Skeletal muscle satellite cell (primary cell): ENCODE results near the gene MYO18B.

Source experiments
- H3K27me3 ChIP-seq: 2 replicates; pipeline ENCODE4 v1.7.0; 2013; ENCODE audit warnings: low read length; ENCODE audit not compliant: control insufficient read depth, insufficient read depth
- H3K36me3 ChIP-seq: 2 replicates; pipeline ENCODE4 v1.7.0; 2013; ENCODE audit warnings: mild to moderate bottlenecking, control low read depth, low read length; ENCODE audit not compliant: insufficient read depth
- H3K4me1 ChIP-seq: 2 replicates; pipeline ENCODE4 v1.7.0; 2013; ENCODE audit warnings: low read length; ENCODE audit not compliant: control insufficient read depth, insufficient read depth
- H3K4me2 ChIP-seq: 2 replicates; pipeline ENCODE4 v1.7.0; 2013; ENCODE audit warnings: mild to moderate bottlenecking, low read length
- H3K4me3 ChIP-seq: 2 replicates; pipeline ENCODE4 v1.7.0; 2013; ENCODE audit warnings: low read length
- H3K9ac ChIP-seq: 2 replicates; pipeline ENCODE4 v1.7.0; 2013; ENCODE audit warnings: mild to moderate bottlenecking, low read depth, low read length, moderate library complexity
- H3K9me3 ChIP-seq: replicated peaks from 2 replicates; pipeline ENCODE4 v1.7.0; 2013; ENCODE audit warnings: mild to moderate bottlenecking, control low read depth, low read length

MYO18B gene

GRCh38 chr22:25765016-25765367 is 23.0 kb downstream of the MYO18B start:
- Histone ChIP-seq H3K9me3 (peaks cover 9% of the 10 kb centered on the region), H3K4me3 (no peak overlapping the region), H3K4me1 (peaks cover 26% of the 10 kb centered on the region), H3K36me3 (peaks cover 88% of the 10 kb centered on the region), H3K4me2 (no peak overlapping the region), H3K27me3 (no peaks in the 10 kb centered on the region), H3K9ac (no peak overlapping the region)

- H3K9ac ChIP-seq, result no peak overlapping the region
- peaks cover 96% of the 10 kb centered on the region for H3K36me3 ChIP-seq
- peaks cover 18% of the 10 kb centered on the region for H3K4me1 ChIP-seq
- H3K4me3 ChIP-seq, result no peak overlapping the region
- no peak overlapping the region for H3K4me2 ChIP-seq
- H3K9me3 ChIP-seq, result peaks cover 9% of the 10 kb centered on the region
- no peaks in the 10 kb centered on the region for H3K27me3 ChIP-seq
Observed at GRCh38 chr22:25765801-25766200, 23.8 kb downstream of the MYO18B start.

GRCh38 chr22:25766418-25766817 is 24.4 kb downstream of the MYO18B start:
- H3K27me3 ChIP-seq, result no peaks in the 10 kb centered on the region
- no peak overlapping the region for H3K9ac ChIP-seq
- peaks cover 12% of the 10 kb centered on the region for H3K4me1 ChIP-seq
- no peak overlapping the region for H3K4me3 ChIP-seq
- H3K36me3 ChIP-seq, result peaks cover 92% of the 10 kb centered on the region
- peaks cover 9% of the 10 kb centered on the region for H3K9me3 ChIP-seq
- no peak overlapping the region for H3K4me2 ChIP-seq

GRCh38 chr22:25770333-25770732 is 28.3 kb downstream of the MYO18B start:
- H3K36me3 ChIP-seq, result peaks cover 84% of the 10 kb centered on the region
- H3K9me3 ChIP-seq, result peaks cover 9% of the 10 kb centered on the region
- no peak overlapping the region for H3K4me2 ChIP-seq
- H3K27me3 ChIP-seq, result no peaks in the 10 kb centered on the region
- H3K4me1 ChIP-seq, result peaks cover under 1% of the 10 kb centered on the region
- no peak overlapping the region for H3K9ac ChIP-seq
- H3K4me3 ChIP-seq, result no peak overlapping the region

GRCh38 chr22:25772288-25772687 is 30.3 kb downstream of the MYO18B start:
- Histone ChIP-seq H3K4me1 (peaks cover 4% of the 10 kb centered on the region), H3K9ac (no peak overlapping the region), H3K9me3 (no peaks in the 10 kb centered on the region), H3K4me3 (no peak overlapping the region), H3K27me3 (no peaks in the 10 kb centered on the region), H3K4me2 (no peak overlapping the region), H3K36me3 (peaks cover 80% of the 10 kb centered on the region)

- no peak overlapping the region for H3K9ac ChIP-seq
- no peak overlapping the region for H3K4me3 ChIP-seq
- no peaks in the 10 kb centered on the region for H3K27me3 ChIP-seq
- H3K36me3 ChIP-seq, result peaks cover 77% of the 10 kb centered on the region
- no peak overlapping the region for H3K4me2 ChIP-seq
- H3K9me3 ChIP-seq, result no peaks in the 10 kb centered on the region
- H3K4me1 ChIP-seq, result peaks cover 4% of the 10 kb centered on the region
Observed at GRCh38 chr22:25774575-25775026, 32.6 kb downstream of the MYO18B start.

GRCh38 chr22:25775531-25775930 is 33.5 kb downstream of the MYO18B start:
- no peak overlapping the region for H3K4me3 ChIP-seq
- no peaks in the 10 kb centered on the region for H3K9me3 ChIP-seq
- peaks cover 73% of the 10 kb centered on the region for H3K36me3 ChIP-seq
- H3K4me1 ChIP-seq, result peaks cover 4% of the 10 kb centered on the region
- H3K9ac ChIP-seq, result no peak overlapping the region
- no peak overlapping the region for H3K4me2 ChIP-seq
- no peaks in the 10 kb centered on the region for H3K27me3 ChIP-seq

GRCh38 chr22:25777411-25777810 is 35.4 kb downstream of the MYO18B start:
- Histone ChIP-seq H3K9ac (no peak overlapping the region), H3K36me3 (peaks cover 74% of the 10 kb centered on the region), H3K27me3 (no peaks in the 10 kb centered on the region), H3K4me1 (peaks cover 4% of the 10 kb centered on the region), H3K4me3 (no peak overlapping the region), H3K4me2 (no peak overlapping the region), H3K9me3 (no peaks in the 10 kb centered on the region)

- peaks cover 4% of the 10 kb centered on the region for H3K4me1 ChIP-seq
- H3K9ac ChIP-seq, result no peak overlapping the region
- peaks cover 73% of the 10 kb centered on the region for H3K36me3 ChIP-seq
- H3K27me3 ChIP-seq, result no peaks in the 10 kb centered on the region
- H3K9me3 ChIP-seq, result no peaks in the 10 kb centered on the region
- no peak overlapping the region for H3K4me3 ChIP-seq
- no peak overlapping the region for H3K4me2 ChIP-seq
Observed at GRCh38 chr22:25777870-25778269, 35.9 kb downstream of the MYO18B start.

GRCh38 chr22:25779426-25779825 is 37.4 kb downstream of the MYO18B start:
- Histone ChIP-seq H3K4me3 (no peak overlapping the region), H3K9me3 (no peaks in the 10 kb centered on the region), H3K4me1 (peaks cover 4% of the 10 kb centered on the region), H3K36me3 (peaks cover 76% of the 10 kb centered on the region), H3K9ac (no peak overlapping the region), H3K27me3 (no peaks in the 10 kb centered on the region), H3K4me2 (no peak overlapping the region)

- H3K4me3 ChIP-seq, result no peak overlapping the region
- H3K4me1 ChIP-seq, result peaks cover 4% of the 10 kb centered on the region
- H3K9me3 ChIP-seq, result no peaks in the 10 kb centered on the region
- H3K27me3 ChIP-seq, result no peaks in the 10 kb centered on the region
- no peak overlapping the region for H3K9ac ChIP-seq
- peaks cover 76% of the 10 kb centered on the region for H3K36me3 ChIP-seq
- H3K4me2 ChIP-seq, result no peak overlapping the region
Observed at GRCh38 chr22:25779890-25780289, 37.9 kb downstream of the MYO18B start.

- no peak overlapping the region for H3K9ac ChIP-seq
- no peaks in the 10 kb centered on the region for H3K9me3 ChIP-seq
- H3K36me3 ChIP-seq, result peaks cover 77% of the 10 kb centered on the region
- peaks cover under 1% of the 10 kb centered on the region for H3K4me1 ChIP-seq
- H3K4me2 ChIP-seq, result no peak overlapping the region
- no peak overlapping the region for H3K4me3 ChIP-seq
- no peaks in the 10 kb centered on the region for H3K27me3 ChIP-seq
Observed at GRCh38 chr22:25780673-25781072, 38.7 kb downstream of the MYO18B start.
